Stimulated activated CD4-positive, alpha-beta T cell treated with anti-CD3 and anti-CD28 coated beads, Interleukin-15, amount 100 ng/mL, for 48 hours (primary cell): ENCODE data around the gene WSB2.
A peak's percentile ranks its signal among the peaks of the same experiment; 100 is the strongest.
"Not testable (repeated sequence)": the region's sequence is repeated elsewhere in the genome, so short reads cannot be mapped to it uniquely, and the experiment has no call there.

ENCODE experiments used
- DNase-seq, 2 donors: peaks; one replicate each; pipeline ENCODE4 v3.0.0-alpha.2; 2020; ENCODE audit warnings: low read depth in 2 of 2

Gene WSB2

DNA sequence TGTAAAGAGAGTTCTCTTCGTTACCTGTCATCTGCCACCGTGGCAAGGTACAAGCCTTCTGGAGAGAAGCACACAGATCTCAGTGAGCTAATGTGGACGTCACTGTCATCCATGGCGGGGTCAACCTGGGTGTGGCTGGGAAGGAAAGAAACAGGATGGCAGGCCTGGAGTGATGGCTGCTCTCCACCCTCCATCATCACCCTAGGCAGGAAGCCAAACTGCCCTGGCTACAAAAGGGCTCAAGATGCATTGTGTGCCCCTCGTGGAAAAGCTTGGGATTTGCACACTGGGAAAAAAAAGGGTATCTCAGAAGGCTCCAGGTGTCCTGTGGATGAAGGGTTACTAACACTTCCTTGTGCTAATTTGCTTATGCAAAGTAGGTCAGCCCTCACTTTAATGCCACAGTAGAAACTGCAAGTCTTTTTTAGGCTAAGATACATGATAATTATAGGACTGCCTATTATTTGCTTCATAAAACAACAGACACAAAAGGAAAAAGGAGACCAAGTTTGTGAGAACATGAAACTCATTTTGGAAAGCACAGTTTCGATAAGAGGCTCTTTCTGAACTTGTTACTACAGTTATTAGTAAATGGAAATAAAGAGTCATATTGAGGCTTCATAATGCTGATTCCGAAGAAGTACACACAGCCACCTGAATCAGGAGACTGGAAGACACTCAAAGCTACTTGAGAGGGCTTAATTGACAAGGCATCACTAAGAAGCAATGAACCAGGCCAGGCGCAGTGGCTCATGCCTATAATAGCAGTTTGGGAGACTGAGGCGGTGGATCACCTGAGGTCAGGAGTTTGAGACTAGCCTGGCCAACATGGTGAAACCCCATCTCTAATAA, 25.6 kb downstream of the WSB2 start:
- no peak for DNase-seq

DNA sequence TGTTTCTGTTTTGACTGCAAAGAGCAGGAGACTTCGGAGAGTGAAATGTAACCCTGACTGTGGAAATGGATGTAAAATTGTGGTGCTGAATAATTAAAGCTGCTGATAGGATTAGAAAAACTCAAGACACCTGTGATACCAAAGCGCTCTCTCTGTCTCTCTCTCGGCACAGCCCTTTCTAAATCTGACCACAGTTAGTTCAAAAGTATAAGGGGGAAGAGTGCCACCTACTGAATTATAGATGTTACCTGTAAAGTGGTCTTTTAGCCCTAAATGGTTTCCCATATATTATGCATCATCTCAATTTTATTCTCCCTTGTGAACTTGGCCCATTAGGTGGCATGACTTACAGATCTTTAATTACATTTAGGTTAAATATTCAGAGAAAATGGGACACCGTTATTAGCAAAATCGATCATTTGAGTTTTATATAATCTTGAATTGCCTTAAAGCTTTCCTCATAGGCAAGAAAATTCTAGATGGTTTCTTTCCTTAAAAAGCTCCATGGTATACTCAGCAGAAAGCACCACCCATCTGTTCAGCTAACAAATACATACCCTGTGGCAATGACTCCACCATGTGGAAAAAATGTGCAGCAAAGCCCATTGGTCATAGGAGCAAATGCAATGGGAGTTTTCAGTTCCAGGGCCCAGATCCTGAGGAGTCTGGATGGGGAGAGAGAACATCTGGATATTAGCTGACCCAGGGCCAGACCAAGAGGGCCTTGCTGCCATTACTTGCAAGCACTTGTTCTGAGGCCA, 26.4 kb downstream of the WSB2 start:
- no peak for DNase-seq

DNA sequence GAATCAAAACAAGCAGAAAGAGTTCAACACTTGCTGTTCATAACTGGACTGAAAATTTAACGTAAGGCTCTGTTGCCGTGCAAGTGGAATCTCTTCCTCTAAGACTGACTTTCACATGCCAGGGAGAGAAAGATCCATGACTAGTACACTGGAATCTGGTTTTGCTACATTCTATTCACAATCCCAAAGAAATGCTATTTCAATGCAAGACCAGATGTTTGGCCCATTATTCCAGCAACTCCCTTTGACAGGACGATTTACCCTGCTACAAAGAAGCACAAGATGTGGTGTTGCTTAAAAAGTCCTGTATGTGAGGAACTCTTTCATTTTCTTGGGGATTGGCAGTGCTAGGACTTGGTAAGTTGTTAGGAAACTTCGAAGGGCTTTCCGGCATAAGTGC, 27.1 kb downstream of the WSB2 start:
- no peak for DNase-seq

DNA sequence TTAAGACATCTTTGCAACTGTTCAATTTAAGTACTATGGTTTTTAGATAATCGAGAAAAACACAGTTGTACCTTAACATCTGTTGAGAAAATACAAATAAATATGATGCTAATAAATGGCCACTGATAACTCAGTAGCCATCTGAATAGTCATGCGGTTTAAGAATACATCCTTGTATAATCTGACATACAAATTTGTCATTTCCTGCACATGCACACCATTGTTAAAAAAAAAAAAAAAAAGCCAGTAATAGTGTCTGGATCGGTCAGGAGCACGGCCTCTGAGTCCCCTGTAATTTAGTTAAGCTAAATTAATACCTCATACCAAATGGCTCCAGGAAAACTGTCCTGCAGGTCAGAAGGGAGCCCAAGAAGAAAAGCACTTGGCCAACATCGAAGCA, 27.7 kb downstream of the WSB2 start:
- no peak for DNase-seq

DNA sequence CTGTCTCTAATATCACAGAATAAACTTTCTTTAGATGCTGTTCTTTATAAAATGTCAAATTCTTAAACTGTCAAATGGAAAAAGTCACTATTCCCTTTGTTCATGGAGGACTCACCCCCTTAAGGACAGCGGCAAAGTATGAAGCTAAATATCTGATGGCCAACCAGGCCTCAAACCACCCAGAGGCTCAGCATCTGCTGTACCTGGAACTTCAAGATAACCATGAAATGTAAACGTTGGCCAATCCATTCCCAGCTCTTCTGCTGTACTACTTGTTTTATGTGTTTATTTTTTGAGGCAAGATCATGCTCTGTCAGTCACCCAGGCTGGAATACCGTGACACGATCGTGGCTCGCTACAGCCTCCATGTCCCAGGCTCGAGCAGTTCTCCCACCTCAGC, 28.8 kb downstream of the WSB2 start:
- DNase-seq = no peak

DNA sequence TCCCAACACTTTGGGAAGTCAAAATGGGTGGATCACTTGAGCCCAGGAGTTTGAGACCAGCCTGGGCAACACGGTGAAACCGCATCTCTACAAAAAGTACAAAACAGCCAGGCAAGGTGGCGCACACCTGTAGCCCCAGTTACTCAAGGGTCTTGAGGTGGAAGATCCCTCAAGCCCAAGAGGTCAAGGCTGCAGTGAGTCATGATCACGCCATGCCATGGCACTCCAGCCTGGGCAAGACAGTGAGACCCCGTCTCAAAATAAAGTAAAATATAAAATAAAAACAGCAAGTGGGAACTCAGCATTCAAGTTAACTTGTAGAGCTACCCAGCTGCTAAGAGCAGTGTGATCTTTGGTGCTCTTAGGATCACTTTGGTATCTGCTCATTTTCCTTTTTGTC, 31.8 kb downstream of the WSB2 start:
- no peak for DNase-seq

DNA sequence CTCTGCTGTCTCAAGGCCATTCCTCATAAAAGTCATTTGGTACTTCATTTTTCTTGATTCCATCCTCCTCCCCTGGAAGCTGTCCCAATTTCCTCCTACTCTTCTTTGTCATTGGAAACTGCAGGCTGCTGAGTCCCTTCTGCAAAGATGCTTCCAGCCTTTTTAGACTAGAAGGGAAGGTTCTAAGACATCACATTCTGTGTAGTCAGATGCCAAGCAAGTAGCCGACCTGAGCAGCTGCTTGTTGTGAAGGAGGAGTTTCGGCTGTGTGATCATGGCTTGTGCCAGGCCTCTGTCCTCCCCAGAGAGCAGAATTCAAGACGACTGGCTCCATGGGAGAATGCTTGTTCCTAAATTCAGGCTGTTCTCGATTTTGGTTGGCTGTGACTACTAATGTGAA, 35.8 kb downstream of the WSB2 start:
- DNase-seq = no peak

DNA sequence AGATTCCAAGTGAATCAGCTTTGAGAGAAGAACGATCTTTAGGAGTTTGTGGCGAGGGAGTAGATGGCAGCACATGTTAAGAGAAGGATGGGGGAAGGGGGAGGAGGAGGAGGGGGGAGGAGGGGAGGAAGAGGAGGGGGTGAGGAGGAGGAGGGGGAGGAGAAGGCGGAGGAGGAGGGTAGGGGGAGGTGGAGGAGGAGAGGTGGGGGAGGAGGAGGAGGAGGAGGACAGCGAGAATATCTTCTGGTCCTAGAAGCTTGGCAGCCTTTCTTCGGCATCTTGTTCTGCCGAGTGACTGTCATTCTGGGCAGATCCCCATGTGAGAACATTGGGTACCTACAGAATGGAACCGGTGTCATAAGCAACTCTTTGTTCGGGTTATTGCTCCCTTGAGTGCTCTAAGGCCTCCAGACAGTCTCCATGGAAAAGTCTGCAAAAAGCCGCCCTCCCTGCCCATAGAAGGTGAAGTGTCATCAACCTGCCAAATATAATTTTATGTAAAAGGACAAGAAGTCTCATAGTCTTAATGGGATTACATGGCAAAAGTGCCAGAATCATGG, 37.6 kb downstream of the WSB2 start:
- DNase-seq = no peak

DNA sequence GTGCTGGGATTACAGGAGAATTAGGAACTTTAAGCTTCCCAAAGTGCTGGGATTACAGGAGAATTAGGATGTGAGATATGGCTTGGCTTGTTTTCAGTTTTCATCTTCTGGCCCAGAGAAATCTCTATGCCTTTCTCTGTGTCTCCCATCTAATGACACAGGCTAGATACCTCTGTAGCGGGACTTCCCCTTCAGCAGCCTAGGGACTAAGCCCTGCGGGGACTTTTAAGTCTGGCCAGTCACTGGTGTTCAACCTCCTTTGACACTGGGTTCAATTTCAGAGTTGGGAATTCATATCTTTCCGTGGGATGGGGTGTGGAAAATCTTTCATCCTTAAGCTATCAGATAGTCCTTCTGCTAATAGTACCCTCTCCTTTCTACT, 38.3 kb downstream of the WSB2 start:
- no peak for DNase-seq

DNA sequence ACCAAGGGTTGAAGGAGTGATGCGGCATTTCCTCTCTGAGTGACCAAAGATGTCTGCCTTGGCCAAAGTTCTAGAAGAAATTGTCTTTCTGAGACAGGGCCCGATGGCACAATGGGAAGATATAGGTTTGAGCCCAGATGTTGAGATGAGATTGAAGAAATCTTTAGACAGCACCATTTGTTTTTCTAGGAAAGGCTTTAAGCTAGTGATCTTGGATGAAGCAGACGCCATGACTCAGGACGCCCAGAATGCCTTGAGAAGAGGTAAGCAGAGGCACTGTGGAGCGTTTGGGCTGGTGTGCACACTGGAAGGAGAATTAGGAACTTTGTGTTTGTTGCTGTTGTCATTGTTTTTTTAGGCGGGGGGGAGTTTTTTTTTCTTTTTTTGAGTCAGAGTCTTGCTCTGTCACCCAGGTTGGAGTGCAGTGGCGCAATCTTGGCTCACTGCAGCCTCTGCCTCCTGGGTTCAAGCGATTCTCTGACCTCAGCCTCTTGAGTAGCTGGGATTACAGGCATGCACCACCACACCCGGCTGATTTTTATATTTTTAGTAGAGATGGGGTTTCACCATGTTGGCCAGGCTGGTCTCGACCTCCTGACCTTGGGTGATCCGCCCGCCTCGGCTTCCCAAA, 38.8 kb downstream of the WSB2 start:
- not testable (repeated sequence) for DNase-seq

DNA sequence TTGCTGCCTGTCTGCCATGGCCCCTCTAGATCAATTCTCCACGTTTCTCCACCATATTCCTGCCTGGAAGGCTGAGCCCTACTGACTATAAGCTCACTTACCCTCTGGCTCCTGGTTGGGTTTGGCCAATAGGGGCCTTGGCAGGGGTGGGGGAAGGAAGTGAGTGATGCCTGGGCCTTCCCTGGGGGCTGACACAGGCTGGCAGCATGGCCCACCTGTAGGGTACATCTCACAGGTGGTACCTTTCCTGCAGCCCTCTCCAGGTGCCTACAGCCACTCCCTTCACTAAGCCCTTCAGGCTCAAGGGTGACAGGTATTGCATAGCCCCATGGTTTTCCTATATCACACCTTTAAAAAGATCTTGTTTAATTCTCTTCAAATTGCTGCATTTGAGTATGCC, 40.9 kb downstream of the WSB2 start:
- DNase-seq = no peak

DNA sequence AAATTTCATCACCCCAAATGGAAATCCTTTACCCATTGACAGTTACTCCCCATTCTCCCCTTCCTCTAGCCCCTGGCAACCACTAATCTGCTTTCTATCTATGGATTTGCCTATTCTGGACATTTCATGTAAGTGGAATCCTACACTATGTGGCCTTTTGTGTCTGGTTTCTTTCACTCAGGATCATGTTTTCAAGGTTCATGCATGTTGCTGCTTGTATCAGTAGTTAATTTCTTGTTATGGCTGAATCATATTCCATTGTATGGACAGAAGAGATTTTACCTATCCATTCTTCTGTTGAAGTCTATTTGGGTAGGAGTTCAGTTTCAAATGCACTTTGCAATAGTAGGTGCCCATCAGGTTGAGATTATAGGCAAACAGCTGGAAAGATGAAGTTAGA, 43.1 kb downstream of the WSB2 start:
- DNase-seq = no peak

DNA sequence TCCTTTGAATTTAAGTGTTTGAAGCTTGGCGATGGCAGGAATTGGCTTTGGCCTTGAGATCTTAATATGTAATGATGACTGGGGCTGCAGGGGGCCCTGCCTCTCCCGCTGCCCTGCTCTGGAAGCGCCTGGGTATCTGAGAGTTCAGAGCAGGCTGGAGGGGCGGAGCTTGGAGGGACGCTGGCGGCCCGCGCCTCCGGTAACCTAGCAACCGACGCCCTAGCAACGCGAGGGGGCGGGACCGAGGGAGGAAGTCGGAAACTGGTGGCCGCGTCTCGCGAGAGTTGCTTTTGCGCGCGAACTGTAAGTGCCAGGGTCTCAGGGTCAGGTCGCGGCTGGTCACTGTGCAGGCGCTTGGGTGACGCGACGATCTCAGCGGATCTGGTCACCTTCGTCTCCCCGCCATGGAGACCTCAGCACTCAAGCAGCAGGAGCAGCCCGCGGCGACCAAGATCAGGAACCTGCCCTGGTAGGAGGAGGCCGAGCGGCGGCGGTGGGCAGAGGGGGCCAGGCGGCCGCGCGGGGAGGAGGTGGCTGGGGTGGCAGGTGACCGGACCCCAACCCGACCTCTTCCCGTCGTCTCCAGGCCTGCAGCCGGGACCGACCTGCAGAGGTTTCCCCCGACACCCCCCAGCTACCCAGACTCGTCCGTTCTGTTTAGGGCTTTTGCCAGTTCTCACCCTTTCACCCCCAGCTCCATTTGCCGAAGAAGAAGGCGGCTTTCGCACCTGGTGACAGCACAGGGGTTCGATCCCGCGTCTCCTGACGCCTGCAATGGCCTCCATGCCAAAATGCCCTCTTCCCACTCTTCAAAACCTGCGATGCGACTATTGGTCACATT, 44.3 kb downstream of the WSB2 start, which contains the start of gene RFC5:
Gene RFC5 (plus strand): TSS at position 280 of the 841 bp plus-strand sequence. CDS start 125 bp downstream, at position 405.
- peak; percentile 95 to 97 for DNase-seq

DNA sequence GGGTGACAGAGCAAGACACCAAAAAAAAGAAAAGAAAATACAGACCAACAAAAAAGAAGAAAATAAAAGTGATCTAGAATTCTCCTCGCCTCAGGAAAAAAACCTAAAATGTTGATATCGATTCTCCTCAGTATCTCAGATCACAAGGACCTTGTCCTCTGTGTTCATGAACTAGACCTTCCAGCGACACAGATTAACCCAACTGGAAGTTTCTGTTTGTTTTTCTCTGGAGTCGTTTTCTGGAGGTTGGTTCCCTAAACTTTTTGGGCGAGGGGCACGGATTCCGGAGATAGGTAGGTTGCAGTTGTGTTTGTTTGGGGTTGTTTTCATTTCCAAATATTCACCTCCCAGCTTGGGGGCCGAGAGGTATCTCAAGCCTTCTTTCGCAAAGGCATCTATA, 45.0 kb downstream of the WSB2 start:
- DNase-seq = no peak

DNA sequence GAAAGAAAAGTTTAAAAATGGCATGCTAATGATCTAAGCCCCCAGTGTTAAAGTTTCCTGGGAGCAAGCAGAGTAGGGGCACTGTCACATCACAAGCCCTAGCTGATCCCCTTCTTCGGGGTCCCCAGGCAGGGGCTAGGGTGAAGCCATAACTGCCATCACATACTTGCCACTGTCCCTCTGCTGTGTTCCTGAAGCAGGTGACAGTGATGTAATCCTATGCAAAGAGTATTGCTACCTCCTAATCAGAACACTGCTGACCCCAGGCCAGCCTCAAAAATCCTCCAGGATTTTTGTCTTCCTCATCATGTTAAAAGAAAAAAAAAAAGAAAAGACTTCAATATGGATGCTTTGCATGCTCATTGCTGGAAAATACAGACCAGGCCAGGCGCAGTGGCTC, 45.7 kb downstream of the WSB2 start:
- DNase-seq = no peak

DNA sequence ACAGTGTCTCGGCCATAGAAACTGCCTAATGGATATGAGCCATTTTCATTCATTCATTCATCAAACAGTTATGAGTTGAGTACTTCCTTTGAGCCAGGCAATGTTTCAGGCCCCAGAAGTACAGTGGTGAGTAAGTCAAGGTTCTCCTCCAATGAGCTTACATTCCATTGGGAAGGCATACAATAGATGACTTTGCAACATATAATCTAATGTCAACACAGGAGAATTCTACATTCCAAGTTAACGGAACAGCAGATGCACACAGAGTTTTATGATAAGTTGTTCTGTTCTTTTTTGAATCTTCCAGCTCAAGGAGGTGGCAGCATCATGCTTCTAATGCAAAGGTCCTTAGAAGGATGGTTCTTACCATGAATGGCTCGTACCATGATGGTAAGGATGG, 47.7 kb downstream of the WSB2 start:
- no peak for DNase-seq

DNA sequence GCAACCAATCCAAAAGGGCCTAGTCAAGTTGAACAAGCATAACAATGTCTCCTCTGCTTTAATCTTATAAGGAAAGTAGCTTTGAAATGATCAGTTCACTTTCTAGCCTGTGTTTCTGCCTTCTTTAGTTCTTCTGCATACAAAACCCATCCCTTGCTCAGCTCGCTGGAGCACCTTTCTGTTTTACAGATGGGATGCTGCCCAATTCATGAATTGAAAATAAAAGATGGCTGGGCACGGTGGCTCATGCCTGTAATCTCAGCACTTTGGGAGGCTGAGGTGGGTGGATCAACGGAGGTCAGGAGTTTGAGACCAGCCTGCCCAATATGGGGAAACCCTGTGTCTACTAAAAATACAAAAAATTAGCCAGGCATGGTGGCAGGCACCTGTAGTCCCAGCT, 49.0 kb downstream of the WSB2 start:
- DNase-seq = no peak

DNA sequence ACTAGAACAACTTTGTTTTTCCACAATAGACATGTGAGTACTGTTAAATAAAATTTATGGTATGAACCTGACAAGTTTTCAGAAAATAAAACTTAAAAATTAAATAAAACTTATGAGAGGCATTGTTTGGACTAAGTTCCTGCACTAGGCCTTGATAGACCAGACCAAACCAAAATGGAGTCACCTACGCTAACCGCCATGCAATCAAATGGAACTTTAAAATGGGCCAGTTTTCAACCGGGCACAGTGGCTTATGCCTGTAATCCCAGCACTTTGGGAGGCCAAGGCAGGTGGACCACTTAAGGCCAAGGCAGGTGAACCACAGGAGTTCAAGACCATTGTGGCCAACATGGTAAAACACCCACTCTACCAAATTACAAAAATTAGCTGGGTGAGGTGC, 49.6 kb downstream of the WSB2 start:
- DNase-seq = no peak

DNA sequence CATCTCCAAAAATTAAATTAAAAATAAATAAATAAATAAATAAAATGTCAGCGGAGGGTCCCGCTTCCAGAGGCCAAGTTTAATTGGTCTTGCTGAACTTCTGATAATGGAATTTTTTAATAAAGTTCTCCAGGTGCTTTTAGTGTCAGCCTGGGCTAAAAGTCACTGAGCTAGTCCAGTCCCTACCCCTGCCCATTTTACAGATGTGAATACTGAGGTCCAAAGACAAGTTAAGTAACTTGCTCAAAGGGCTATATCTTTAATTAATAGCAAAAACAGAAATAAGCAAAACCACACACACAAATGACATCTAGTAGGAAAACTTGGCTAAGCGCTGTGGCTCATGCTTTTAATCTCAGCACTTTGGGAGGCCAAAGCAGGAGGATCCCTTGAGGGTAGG, 50.1 kb downstream of the WSB2 start:
- no peak for DNase-seq

DNA sequence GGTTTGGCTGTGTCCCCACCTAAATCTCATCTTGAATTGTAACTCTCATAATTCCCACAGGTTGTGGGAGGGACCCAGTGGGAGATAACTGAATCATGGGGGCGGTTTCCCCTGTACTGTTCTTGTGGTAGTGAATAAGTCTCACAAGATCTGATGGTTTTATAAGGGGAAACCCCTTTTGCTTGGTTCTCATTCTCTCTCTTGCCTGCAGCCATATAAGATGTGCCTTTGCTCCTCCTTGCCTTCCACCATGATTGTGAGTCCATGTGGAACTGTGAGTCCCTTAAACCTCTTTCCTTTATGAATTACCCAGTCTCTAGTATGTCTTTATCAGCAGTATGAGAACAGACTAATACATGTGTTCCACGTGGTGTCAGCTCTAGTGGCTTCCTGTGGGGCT, 61.2 kb downstream of the WSB2 start:
- not testable (repeated sequence) for DNase-seq

DNA sequence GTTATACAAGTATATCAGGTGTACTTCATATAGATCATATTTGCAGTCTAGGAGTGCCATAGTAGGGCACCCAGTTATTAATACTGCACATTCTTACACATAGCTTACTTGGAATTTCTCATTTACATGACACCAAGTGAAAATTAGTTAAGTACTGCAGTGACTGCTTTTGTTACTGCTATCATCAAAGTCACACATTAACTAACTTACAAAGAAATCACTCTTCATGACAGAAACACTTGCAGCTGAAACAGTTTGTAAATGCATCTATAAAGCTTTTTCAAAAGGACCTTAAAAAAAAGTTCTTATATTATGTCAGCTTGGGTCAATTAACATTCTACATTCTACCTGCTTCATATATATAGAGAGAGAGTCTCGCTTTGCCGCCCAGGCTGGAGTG, 62.3 kb downstream of the WSB2 start:
- no peak for DNase-seq
